H1 (cell line): ENCODE results near the gene CUEDC2. TPM values are rescaled to one million over a fixed set of nuclear protein-coding genes. Genes with fewer than 3 reads are reported as not detected.

Source experiments
- CTCF ChIA-PET: fragments of 300-600 bp; sonication (Branson Sonifier 250); formaldehyde crosslinking; loops from one replicate; lab custom pipeline; 2021; ENCODE audit not compliant: partially characterized antibody; lab: Charles Lee
- POLR2A ChIA-PET: fragments of 300-600 bp; sonication (Branson Sonifier 250); formaldehyde crosslinking; loops from one replicate; lab custom pipeline; 2021; ENCODE audit warnings: inconsistent platforms; ENCODE audit not compliant: partially characterized antibody; lab: Charles Lee
- DNase-seq, 2 experiments: peaks; one replicate each; pipeline versions ENCODE4 v3.0.0 to v3.0.0-alpha.2; 2010 to 2022; ENCODE audit warnings: low spot score in 2 of 2, low read depth in 1 of 2, mixed read lengths in 1 of 2
- FAIRE-seq: peaks from 2 replicates; lab custom pipeline; 2011; peaks lifted over from hg19 to GRCh38; lab: Jason Lieb, UNC
- H2AFZ ChIP-seq: 2 replicates; pipeline ENCODE4 v1.8.1; 2012; ENCODE audit warnings: low read length, inconsistent platforms
- H2AK5ac ChIP-seq: 2 replicates; pipeline ENCODE4 v1.6.1; 2013; ENCODE audit warnings: low read depth, low read length
- H2BK120ac ChIP-seq: replicated peaks from 2 replicates; pipeline ENCODE3; 2013; ENCODE audit warnings: low read depth, low read length, inconsistent platforms
- H2BK12ac ChIP-seq: 2 replicates; pipeline ENCODE4 v1.6.1; 2013; ENCODE audit warnings: low read depth, low read length
- H2BK15ac ChIP-seq: 2 replicates; pipeline ENCODE4 v1.6.1; 2013; ENCODE audit warnings: low read length
- H2BK20ac ChIP-seq: 2 replicates; pipeline ENCODE4 v1.6.1; 2013; ENCODE audit warnings: low read length
- H2BK5ac ChIP-seq: 2 replicates; pipeline ENCODE4 v1.6.1; 2013; ENCODE audit warnings: low read depth, low read length
- H3K14ac ChIP-seq: 2 replicates; pipeline ENCODE4 v1.6.1; 2013; ENCODE audit warnings: inconsistent platforms; ENCODE audit not compliant: insufficient read length
- H3K18ac ChIP-seq: 2 replicates; pipeline ENCODE4 v1.6.1; 2013; ENCODE audit warnings: low read length; ENCODE audit errors: extremely low read depth
- H3K23ac ChIP-seq: 2 replicates; pipeline ENCODE4 v1.6.1; 2013; ENCODE audit warnings: inconsistent platforms; ENCODE audit not compliant: insufficient read length
- H3K23me2 ChIP-seq: 2 replicates; pipeline ENCODE4 v1.6.1; 2013; ENCODE audit warnings: low read depth, low read length
- H3K27ac ChIP-seq: 2 replicates; pipeline ENCODE4 v1.6.1; 2011; ENCODE audit warnings: low read depth, low read length, inconsistent platforms
- H3K27me3 ChIP-seq, 4 experiments: replicated peaks in 1 of 4; 1 replicate in 1 of 4; 2 replicates in 3 of 4; pipeline versions ENCODE4 v1.6.1 to v1.8.1; 2011 to 2013; ENCODE audit warnings: low read length in 3 of 4, mild to moderate bottlenecking in 3 of 4, inconsistent platforms in 2 of 4, mixed read lengths in 2 of 4, moderate library complexity in 1 of 4; ENCODE audit not compliant: control insufficient read depth in 3 of 4, insufficient read depth in 3 of 4; ENCODE audit errors: extremely low read depth in 1 of 4
- H3K36me3 ChIP-seq, 4 experiments: 2 replicates each; pipeline versions ENCODE4 v1.6.1 to v1.8.1; 2011 to 2013; ENCODE audit warnings: mild to moderate bottlenecking in 4 of 4, low read length in 3 of 4, moderate library complexity in 2 of 4, control low read depth in 1 of 4, inconsistent platforms in 1 of 4; ENCODE audit not compliant: insufficient read depth in 4 of 4, control insufficient read depth in 2 of 4
- H3K4ac ChIP-seq: replicated peaks from 2 replicates; pipeline ENCODE3; 2013; ENCODE audit warnings: low read length, low read depth, mixed read lengths, inconsistent platforms; ENCODE audit not compliant: insufficient read length
- H3K4me1 ChIP-seq, 4 experiments: replicated peaks in 1 of 4; 1 replicate in 1 of 4; 2 replicates in 3 of 4; pipeline versions ENCODE4 v1.6.1 to v1.8.1; 2011 to 2013; ENCODE audit warnings: low read length in 3 of 4, inconsistent platforms in 2 of 4, mixed read lengths in 1 of 4; ENCODE audit not compliant: insufficient read depth in 4 of 4, control insufficient read depth in 3 of 4
- H3K4me2 ChIP-seq, 2 experiments: 2 replicates each; pipeline versions ENCODE4 v1.6.1 to v1.8.1; 2011 to 2013; ENCODE audit warnings: low read depth in 2 of 2, low read length in 2 of 2, control low read depth in 1 of 2, inconsistent platforms in 1 of 2, mild to moderate bottlenecking in 1 of 2; ENCODE audit not compliant: insufficient read depth in 1 of 2
- H3K4me3 ChIP-seq, 4 experiments: fragments of 200-600, 300-600 bp in 1 of 4; sonication (generic), shearing (Covaris generic), sonication (Bioruptor Twin) in 1 of 4; 2 replicates each; pipeline versions ENCODE4 v1.5.1 to v1.8.1; 2011 to 2016; ENCODE audit warnings: low read length in 4 of 4, low read depth in 3 of 4, control low read depth in 2 of 4, inconsistent platforms in 2 of 4, mild to moderate bottlenecking in 2 of 4, mixed read lengths in 1 of 4, moderate library complexity in 1 of 4; ENCODE audit not compliant: insufficient read depth in 2 of 4; ENCODE audit errors: extremely low read depth in 1 of 4
- H3K56ac ChIP-seq: replicated peaks from 2 replicates; pipeline ENCODE3; 2013; ENCODE audit warnings: low read depth, mild to moderate bottlenecking, mixed read lengths, low read length, inconsistent platforms; ENCODE audit not compliant: insufficient read length
- H3K79me1 ChIP-seq: 2 replicates; pipeline ENCODE4 v1.6.1; 2013; ENCODE audit warnings: low read depth, low read length, control low read depth
- H3K79me2 ChIP-seq, 2 experiments: 2 replicates each; pipeline versions ENCODE4 v1.6.1 to v1.8.1; 2012 to 2013; ENCODE audit warnings: low read length in 2 of 2, mild to moderate bottlenecking in 2 of 2, inconsistent platforms in 1 of 2; ENCODE audit not compliant: insufficient read depth in 2 of 2, control insufficient read depth in 1 of 2
- H3K9ac ChIP-seq, 4 experiments: replicated peaks in 1 of 4; 1 replicate in 1 of 4; 2 replicates in 3 of 4; pipeline versions ENCODE4 v1.6.1 to v1.8.1; 2011 to 2013; ENCODE audit warnings: low read depth in 3 of 4, low read length in 3 of 4, control low read depth in 2 of 4, mild to moderate bottlenecking in 2 of 4, moderate library complexity in 2 of 4, inconsistent platforms in 1 of 4; ENCODE audit errors: extremely low read depth in 1 of 4
- H3K9me3 ChIP-seq, 2 experiments: 2 replicates each; pipeline versions ENCODE4 v1.6.1 to v1.8.1; 2012 to 2013; ENCODE audit warnings: mild to moderate bottlenecking in 2 of 2, moderate library complexity in 2 of 2, control low read depth in 1 of 2, inconsistent platforms in 1 of 2, low read depth in 1 of 2, low read length in 1 of 2, mixed read lengths in 1 of 2; ENCODE audit not compliant: insufficient read depth in 2 of 2
- H4K20me1 ChIP-seq, 2 experiments: replicated peaks in 1 of 2; 2 replicates each; pipeline versions ENCODE3 to v1.8.1; 2011 to 2013; ENCODE audit warnings: inconsistent platforms in 2 of 2, low read length in 2 of 2, mild to moderate bottlenecking in 1 of 2; ENCODE audit not compliant: insufficient read depth in 2 of 2, control insufficient read depth in 1 of 2
- H4K5ac ChIP-seq: 2 replicates; pipeline ENCODE4 v1.6.1; 2013; ENCODE audit warnings: low read length, low read depth, mixed read lengths, inconsistent platforms; ENCODE audit not compliant: insufficient read length
- H4K8ac ChIP-seq: 2 replicates; pipeline ENCODE4 v1.8.0; 2013; ENCODE audit warnings: mild to moderate bottlenecking, moderate library complexity, low read length, inconsistent platforms; ENCODE audit not compliant: insufficient read depth; ENCODE audit errors: extremely low read depth
- H4K91ac ChIP-seq: replicated peaks from 2 replicates; pipeline ENCODE3; 2013; ENCODE audit warnings: low read length, mixed read lengths, inconsistent platforms; ENCODE audit not compliant: insufficient read length
- BRCA1 ChIP-seq: IDR thresholded peaks from 2 replicates; pipeline ENCODE4 v1.6.1; 2012; ENCODE audit warnings: low read depth, low read length, improper control_type of control experiment
- EGR1 ChIP-seq: IDR thresholded peaks from 2 replicates; pipeline ENCODE4 v1.6.1; 2011; ENCODE audit warnings: low read depth, low read length, borderline replicate concordance
- TEAD4 ChIP-seq: IDR thresholded peaks from 2 replicates; pipeline ENCODE4 v1.6.1; 2012; ENCODE audit warnings: low read depth, low read length, inconsistent platforms, mixed read lengths
- WGBS, 2 experiments: shearing (Covaris generic) in 1 of 2; methylation state at CpG; one replicate each; pipeline versions ENCODE4 v1.1.6 to v1.1.7; 2013 to 2015; ENCODE audit warnings: low lambda C conversion rate in 2 of 2, mixed read lengths in 2 of 2, inconsistent platforms in 1 of 2, low coverage in 1 of 2, missing lambda C conversion rate in 1 of 2; ENCODE audit not compliant: insufficient replicate concordance in 2 of 2, insufficient coverage in 1 of 2, insufficient read length in 1 of 2; ENCODE audit errors: extremely low coverage in 1 of 2, missing lambda C conversion rate in 1 of 2; 5-methylcytosine and 5-hydroxymethylcytosine counted together
- polyA plus RNA-seq, 7 experiments: library from polyadenylated mRNA; depleted of rRNA in 3 of 7; stranded (reverse) in 5 of 7; unstranded in 2 of 7; fragments of >200 nt in 5 of 7; fragments of 200-250 nt in 2 of 7; gene quantifications; 1 replicate in 5 of 7; 2 replicates in 1 of 7; 4 replicates in 1 of 7; pipeline versions ENCODE4 v1.2.1 to v1.2.3, GENCODE V29; 2011 to 2013; ENCODE audit warnings: missing spikeins in 2 of 7, mixed read lengths in 2 of 7
- total RNA-seq: library from RNA; stranded (reverse); fragmentation: NEBNext Ultra II Directional; extraction: Animal tissue kit (Norgen Biotek cat#: 25700); gene quantifications from 2 replicates; pipeline ENCODE4 v1.2.1, GENCODE V29; 2021

The CUEDC2 gene
- total and polyA plus RNA-seq, 2 of the 8 experiments (the other 6 are each of a cell fraction or from before 2014, with no cell fraction given), result 41.7 to 55.2 TPM

- Histone ChIP-seq H3K4me1 (peaks cover 0 to 15% (median 5%) of the 10 kb centered on the region in 4 experiments; a peak in 4 of 7 replicates), H3K14ac (no peak overlapping the region), H3K9ac (no peak overlapping the region), H4K8ac (no peak overlapping the region), H4K5ac (no peak overlapping the region), H2BK5ac (no peak overlapping the region), H3K36me3 (0 out of 8 replicates have a peak, but pooled peaks cover 0 to 3% (median 0%) of the 10 kb centered on the region in 4 experiments), H3K23me2 (peaks cover 22% of the 10 kb centered on the region), H2AK5ac (no peak overlapping the region), H4K91ac (no peak overlapping the region), H3K23ac (no peak overlapping the region), H3K4ac (no peak overlapping the region), H2BK20ac (no peak overlapping the region), H3K4me2 (no peak overlapping the region), H3K4me3 (no peak overlapping the region), H3K18ac (no peak overlapping the region), H2AFZ (no peak overlapping the region), H2BK15ac (no peak overlapping the region), H2BK120ac (no peak overlapping the region), H2BK12ac (no peak overlapping the region), H3K56ac (no peak overlapping the region), H3K27me3 (no peaks in the 10 kb centered on the region), H4K20me1 (peaks cover 5 to 9% of the 10 kb centered on the region in 2 experiments), H3K79me2 (no peaks in the 10 kb centered on the region), H3K27ac (no peak overlapping the region), H3K79me1 (no peaks in the 10 kb centered on the region), H3K9me3 (no peaks in the 10 kb centered on the region)
- DNase-seq, result no peak
- FAIRE-seq, result no peak
- ChIA-PET POLR2A (interaction anchor here (1.6 to 7.9 kb wide), 5 partner anchors 7 to 39 kb away, joined by 3 to 56 read pairs (median 51); partner anchors contain the start of genes C10orf95 and CUEDC2), CTCF (interaction anchor here (0.6 to 9.5 kb wide), 22 partner anchors 7 to 314 kb away, joined by 3 to 78 read pairs (median 4); partner anchors contain the start of gene CUEDC2)
- WGBS, 2 experiments, result 92% methylated on average over 9 of the region's 9 CpGs; no CpG with 5 or more reads in 1 of the 2 experiments
- TF ChIP-seq TEAD4 (no peak), EGR1 (no peak), BRCA1 (no peak)
Measured at GRCh38 chr10:102424145-102424544, 8.2 kb downstream of the CUEDC2 start.
